NOMO-1 (cell line): ENCODE data around the gene SIRT6.
"Not testable (repeated sequence)": the region's sequence is repeated elsewhere in the genome, so short reads cannot be mapped to it uniquely, and the experiment has no call there.

Experiments
- DNase-seq, 2 experiments: peaks; one replicate each; lab custom pipeline; 2025; ENCODE audit not compliant: unreplicated experiment in 2 of 2; lab: John Stamatoyannopoulos, UW

The SIRT6 gene

DNA sequence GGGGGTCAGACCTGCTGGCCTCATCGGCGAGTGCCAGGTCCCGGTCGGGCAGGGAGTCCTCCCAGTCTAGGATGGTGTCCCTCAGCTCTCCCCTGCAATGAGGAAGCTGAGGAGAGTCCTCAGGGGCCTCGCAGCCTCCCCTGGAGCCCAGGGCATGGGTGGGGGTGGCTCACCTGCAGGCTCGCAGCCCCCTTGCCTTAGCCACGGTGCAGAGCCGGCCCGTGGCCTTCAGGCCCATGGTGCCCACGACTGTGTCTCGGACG, 6.8 kb downstream of the SIRT6 start:
- DNase-seq, result no peak

DNA sequence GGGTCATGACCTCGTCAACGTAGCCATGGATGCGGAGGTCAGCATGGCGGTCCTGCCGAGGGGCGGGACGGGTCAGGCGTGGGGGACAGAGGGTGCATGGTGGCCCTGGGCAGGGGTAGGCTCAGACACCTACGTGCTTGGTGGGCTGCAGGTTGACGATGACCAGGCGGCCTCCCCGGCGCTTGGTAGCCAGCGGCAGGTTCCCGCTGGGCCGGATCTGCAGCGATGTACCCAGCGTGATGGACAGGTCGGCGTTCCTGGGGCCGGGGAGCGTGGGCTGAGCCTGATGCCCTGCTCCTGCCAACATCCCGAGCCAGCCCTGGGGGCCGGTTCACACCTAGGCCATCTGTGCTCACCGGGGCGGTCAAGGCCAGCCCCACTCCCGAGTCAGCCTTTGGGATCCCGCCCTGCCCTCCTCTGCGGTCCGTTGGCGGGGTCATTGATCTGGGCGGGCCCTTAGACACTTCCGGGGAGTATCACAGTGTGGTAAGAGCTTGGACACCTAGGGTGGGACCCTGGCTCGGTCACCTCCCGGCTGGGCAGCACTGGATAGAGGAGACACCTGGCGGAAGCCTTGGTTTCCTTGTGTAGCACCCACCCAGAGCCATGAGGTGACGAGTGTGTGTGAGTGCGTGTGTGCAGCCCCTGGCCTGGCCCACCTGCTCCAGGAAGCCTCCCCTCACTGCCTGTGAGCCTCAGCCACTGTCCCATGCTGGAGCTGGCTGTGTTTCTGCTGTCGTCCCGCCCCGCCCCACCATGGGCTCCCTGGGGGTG, 7.3 kb downstream of the SIRT6 start:
- DNase-seq, result no peak

- no peak for DNase-seq
Measured at GRCh38 chr19:4174213-4174894, 8.0 kb downstream of the SIRT6 start.

GRCh38 chr19:4173479-4174212, 8.7 kb downstream of the SIRT6 start:
- no peak for DNase-seq

GRCh38 chr19:4172861-4173473, 9.4 kb downstream of the SIRT6 start:
- DNase-seq, result peak; percentile 38 to 53

DNA sequence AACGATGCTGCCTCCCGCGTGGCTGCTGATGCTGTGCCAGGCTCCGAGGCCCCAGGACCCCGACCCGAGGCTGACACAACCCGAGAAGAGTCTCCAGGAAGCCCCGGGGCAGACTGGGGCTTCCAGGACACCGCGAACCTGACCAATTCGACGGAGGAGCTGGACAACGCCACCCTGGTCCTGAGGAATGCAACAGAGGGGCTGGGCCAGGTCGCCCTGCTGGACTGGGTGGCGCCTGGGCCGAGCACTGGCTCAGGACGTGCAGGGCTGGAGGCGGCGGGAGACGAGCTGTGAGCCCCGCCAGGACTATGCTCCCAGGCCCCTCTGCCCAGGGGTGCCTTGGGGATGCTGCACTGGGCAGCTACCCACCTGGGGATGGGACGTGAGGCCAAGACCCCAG, 10.7 kb downstream of the SIRT6 start:
- DNase-seq, result no peak

GRCh38 chr19:4164262-4164661, 18.1 kb downstream of the SIRT6 start:
- DNase-seq, result no peak

GRCh38 chr19:4161415-4162077, 20.8 kb downstream of the SIRT6 start:
- no peak for DNase-seq

- DNase-seq, result not testable (repeated sequence)
Measured at GRCh38 chr19:4157971-4158370, 24.4 kb downstream of the SIRT6 start.

DNA sequence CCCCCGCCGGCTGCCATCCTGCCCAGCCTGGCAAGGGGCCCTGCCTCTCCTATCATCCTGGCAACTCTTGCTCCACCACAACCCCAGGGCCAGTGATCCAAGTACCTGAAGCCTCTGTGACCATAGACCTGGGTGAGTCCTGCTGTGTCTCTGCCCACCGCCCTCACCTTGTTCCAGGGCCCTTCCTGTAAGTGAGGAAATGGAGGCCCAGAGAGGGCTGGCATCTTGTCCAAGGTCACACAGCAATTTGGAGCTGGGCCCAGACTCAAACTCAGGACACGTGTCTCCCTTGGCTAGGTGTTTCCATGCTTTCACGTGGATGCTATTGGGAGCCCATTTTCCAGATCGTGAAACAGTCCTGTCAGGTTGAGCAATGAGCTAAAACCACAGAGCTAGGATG, 25.2 kb downstream of the SIRT6 start:
- no peak for DNase-seq

- DNase-seq, result no peak
Measured at GRCh38 chr19:4154571-4155312, 27.6 kb downstream of the SIRT6 start.

- no peak for DNase-seq
Measured at GRCh38 chr19:4152241-4152998, 29.9 kb downstream of the SIRT6 start.

DNA sequence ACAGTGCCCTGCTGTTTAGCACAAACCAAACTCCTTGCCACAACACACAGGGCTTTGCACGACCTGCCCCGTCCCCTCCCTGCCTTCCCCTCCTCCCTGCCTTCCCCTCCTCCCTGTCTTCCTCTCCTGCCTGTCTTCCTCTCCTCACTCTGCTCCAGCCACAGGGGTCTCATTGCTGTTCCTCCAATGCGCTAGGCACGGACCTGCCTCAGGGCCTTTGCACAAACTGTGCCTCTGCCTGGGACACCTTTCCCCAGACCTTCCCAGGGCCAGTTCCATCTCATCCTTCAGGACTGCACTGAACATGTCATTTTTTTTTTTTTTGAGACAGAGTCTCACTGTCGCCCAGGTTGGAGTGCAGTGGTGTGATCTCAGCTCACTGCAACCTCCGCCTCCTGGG, 30.7 kb downstream of the SIRT6 start:
- DNase-seq, result no peak

DNA sequence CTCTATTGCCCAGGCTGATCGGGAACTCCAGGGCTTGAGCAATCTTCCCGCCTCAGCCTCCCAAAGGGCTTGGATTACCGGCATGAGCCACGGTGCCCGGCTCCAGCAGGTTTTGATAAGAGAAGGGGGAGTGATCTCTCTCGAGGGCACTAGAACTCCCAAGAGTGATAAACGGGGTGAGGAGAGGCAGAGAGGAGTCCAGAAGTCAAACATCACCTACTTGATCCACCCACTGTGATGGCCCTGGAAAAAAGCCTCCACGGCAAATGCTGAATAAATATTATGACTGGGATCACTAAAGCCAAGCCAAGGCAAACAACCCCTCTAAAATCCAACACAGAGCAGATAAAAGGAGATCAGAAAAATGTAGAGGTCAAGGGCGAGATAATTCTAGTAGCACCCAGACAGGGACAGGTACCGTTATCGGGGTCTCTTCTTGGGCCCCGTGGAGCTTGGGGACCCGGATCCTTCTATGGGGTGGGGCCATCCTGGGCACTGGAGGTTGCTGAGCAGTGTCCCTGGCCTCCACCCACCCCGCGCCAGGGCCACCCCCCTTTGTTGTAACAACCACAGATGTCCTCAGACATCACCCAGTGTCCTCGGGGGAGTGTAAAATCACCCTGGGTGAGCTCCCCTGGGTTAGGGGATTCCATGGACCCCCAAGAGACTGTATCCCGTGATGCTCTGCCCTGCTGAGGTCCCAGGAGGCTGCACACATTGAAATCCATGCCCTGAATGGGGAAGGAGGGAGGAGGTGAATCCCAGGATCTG, 32.7 kb downstream of the SIRT6 start:
- no peak for DNase-seq

DNA sequence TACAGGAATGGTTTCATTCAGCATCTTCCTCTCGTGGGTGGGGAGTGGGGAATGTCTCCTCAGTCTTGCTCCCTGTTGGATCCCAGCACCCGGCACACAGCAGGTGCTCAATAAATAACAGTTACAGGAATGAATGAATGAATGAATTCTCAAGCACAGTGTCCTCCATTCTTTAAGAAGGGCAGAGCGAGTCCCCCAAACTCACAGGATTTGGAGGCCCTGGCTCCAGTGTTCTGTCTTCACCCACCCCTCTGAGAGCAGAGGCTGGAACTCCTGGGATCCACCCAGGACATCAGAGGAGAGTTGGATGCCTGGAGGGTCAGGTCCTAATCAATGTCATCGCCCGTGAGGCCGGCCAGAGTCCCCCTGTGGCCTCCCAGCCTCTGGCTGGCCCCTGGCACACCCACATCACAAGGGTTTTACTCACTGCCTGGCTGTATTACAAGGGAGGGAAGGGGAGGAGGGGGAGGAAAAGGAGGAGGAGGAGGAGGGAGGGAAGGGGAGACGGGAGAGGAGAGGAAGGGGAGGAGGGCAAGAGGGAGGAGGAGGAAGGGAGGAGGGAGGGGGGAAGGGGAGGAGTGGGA, 37.6 kb downstream of the SIRT6 start:
- no peak for DNase-seq

DNA sequence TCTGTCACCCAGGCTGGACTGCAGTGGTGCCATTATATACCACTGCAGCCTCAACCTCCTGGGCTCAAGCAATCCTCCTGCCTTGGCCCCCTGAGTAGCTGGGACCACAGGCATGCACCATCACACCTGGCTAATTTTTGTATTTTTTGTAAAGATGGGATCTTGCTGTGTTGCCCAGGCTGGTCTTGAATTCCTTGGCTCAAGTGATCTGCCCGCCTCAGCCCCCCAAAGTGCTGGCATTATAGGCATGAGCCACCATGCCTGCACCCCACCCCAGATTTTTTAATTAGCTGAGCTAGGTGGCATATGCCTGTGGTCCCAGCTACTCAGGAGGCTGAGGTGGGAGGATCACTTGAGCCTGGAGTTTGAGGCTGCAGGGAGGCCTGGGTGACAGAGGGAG, 39.4 kb downstream of the SIRT6 start:
- DNase-seq, result not testable (repeated sequence)

DNA sequence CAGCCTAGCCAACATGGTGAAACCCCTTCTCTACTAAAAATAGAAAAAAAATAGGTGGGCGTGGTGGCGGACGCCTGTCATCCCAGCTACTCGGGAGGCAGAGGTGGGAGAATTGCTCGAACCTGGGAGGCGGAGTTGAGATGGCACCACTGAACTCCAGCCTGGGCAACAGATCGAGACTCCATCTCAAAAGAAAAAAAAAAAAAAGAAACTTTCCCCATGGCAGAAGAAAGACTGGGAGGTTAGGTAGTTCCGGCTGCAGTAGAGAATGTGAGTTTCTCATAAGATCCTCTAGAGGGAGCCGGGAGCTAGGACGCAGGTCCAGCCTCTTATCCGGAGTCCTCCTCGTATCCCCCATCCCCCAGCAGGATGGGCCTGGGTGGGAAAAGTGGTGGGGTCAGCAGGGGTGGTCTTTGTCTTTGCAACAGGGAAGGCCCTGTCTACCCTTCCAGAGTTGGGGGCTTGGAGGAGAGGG, 42.1 kb downstream of the SIRT6 start:
- DNase-seq, result peak; percentile 65 to 75

GRCh38 chr19:4139614-4140236, 42.6 kb downstream of the SIRT6 start:
- DNase-seq, result peak; percentile 55 to 56
